ENCODE results near the gene SEPTIN5.
"Not testable (repeated sequence)": the region's sequence is repeated elsewhere in the genome, so short reads cannot be mapped to it uniquely, and the experiment has no call there.

Gene SEPTIN5

GRCh38 chr22:19673660-19674059 lies 40.6 kb upstream of the SEPTIN5 start:
- no peaks in the 10 kb centered on the region for H3K27me3 ChIP-seq
- no peak overlapping the region for H3K4me3 ChIP-seq (ENCODE audit: low read depth in 1 of 2, low read length in 1 of 2)
- H3K4me1 ChIP-seq (ENCODE audit: control insufficient read depth in 1 of 2, insufficient read depth in 1 of 2, low read depth in 1 of 2, low read length in 1 of 2) = no peaks in the 10 kb centered on the region
- no peaks in the 10 kb centered on the region for H3K9me3 ChIP-seq
- no peaks in the 10 kb centered on the region for H3K36me3 ChIP-seq
- TF ChIP-seq CTCF (IDR thresholded peaks at IDR 0.05) = no peak
- H3K27ac ChIP-seq = no peak overlapping the region

GRCh38 chr22:19674129-19674928 lies 40.0 kb upstream of the SEPTIN5 start:
- no peaks in the 10 kb centered on the region for H3K27me3 ChIP-seq
- no peak for TF ChIP-seq CTCF (IDR thresholded peaks at IDR 0.05)
- no peaks in the 10 kb centered on the region for H3K9me3 ChIP-seq
- H3K27ac ChIP-seq = no peak overlapping the region
- H3K4me3 ChIP-seq (ENCODE audit: low read depth in 1 of 2, low read length in 1 of 2) = no peak overlapping the region
- H3K4me1 ChIP-seq (ENCODE audit: control insufficient read depth in 1 of 2, insufficient read depth in 1 of 2, low read depth in 1 of 2, low read length in 1 of 2) = peaks cover 0 to 3% of the 10 kb centered on the region in 2 experiments
- no peaks in the 10 kb centered on the region for H3K36me3 ChIP-seq

- Histone ChIP-seq H3K9me3 (no peaks in the 10 kb centered on the region), H3K4me1 (ENCODE audit: control insufficient read depth in 1 of 2, insufficient read depth in 1 of 2, low read depth in 1 of 2, low read length in 1 of 2) (peaks cover 4 to 9% of the 10 kb centered on the region in 2 experiments), H3K27me3 (no peaks in the 10 kb centered on the region), H3K36me3 (no peaks in the 10 kb centered on the region), H3K27ac (no peak overlapping the region), H3K4me3 (ENCODE audit: low read depth in 1 of 2, low read length in 1 of 2) (no peak overlapping the region)
- TF ChIP-seq CTCF (IDR thresholded peaks at IDR 0.05) = no peak
Observed at GRCh38 chr22:19674929-19675253, 39.4 kb upstream of the SEPTIN5 start.

- no peak for TF ChIP-seq CTCF (IDR thresholded peaks at IDR 0.05)
- Histone ChIP-seq H3K27ac (no peak overlapping the region), H3K9me3 (no peaks in the 10 kb centered on the region), H3K36me3 (no peaks in the 10 kb centered on the region), H3K27me3 (no peaks in the 10 kb centered on the region), H3K4me1 (ENCODE audit: control insufficient read depth in 1 of 2, insufficient read depth in 1 of 2, low read depth in 1 of 2, low read length in 1 of 2) (peaks cover 9 to 14% of the 10 kb centered on the region in 2 experiments), H3K4me3 (ENCODE audit: low read depth in 1 of 2, low read length in 1 of 2) (no peak overlapping the region)
Observed at GRCh38 chr22:19675428-19675827, 38.9 kb upstream of the SEPTIN5 start.

- H3K36me3 ChIP-seq; H3K4me3 ChIP-seq (ENCODE audit: low read depth in 1 of 2, low read length in 1 of 2); H3K27ac ChIP-seq; H3K27me3 ChIP-seq; H3K9me3 ChIP-seq: not testable (repeated sequence)
- H3K4me1 ChIP-seq (ENCODE audit: control insufficient read depth in 1 of 2, insufficient read depth in 1 of 2, low read depth in 1 of 2, low read length in 1 of 2) = peaks cover 19 to 24% of the 10 kb centered on the region in 2 experiments
Observed at GRCh38 chr22:19676437-19676836, 37.9 kb upstream of the SEPTIN5 start.

GRCh38 chr22:19678949-19679521 lies 35.3 kb upstream of the SEPTIN5 start:
- Histone ChIP-seq H3K9me3 (no peaks in the 10 kb centered on the region), H3K27me3 (no peaks in the 10 kb centered on the region), H3K4me3 (ENCODE audit: low read depth in 1 of 2, low read length in 1 of 2) (no peak overlapping the region), H3K4me1 (ENCODE audit: control insufficient read depth in 1 of 2, insufficient read depth in 1 of 2, low read depth in 1 of 2, low read length in 1 of 2) (peaks cover 33 to 40% of the 10 kb centered on the region in 2 experiments), H3K27ac (no peak overlapping the region), H3K36me3 (no peaks in the 10 kb centered on the region)
- no peak for TF ChIP-seq CTCF (IDR thresholded peaks at IDR 0.05)

All from neutrophil (primary cell).